Measurements from ENCODE around the gene UBALD2. TPM values are rescaled to one million over a fixed set of nuclear protein-coding genes. Genes with fewer than 3 reads are reported as not detected.
"Not testable (repeated sequence)": the region's sequence is repeated elsewhere in the genome, so short reads cannot be mapped to it uniquely, and the experiment has no call there.

UBALD2 gene
- total RNA-seq, result 10 to 100 TPM in 3 of 4 donors, 1 to 10 TPM in 1; 9.1 to 16.2 (median 12.4) TPM

GRCh38 chr17:76264755-76265623 lies at the start of gene UBALD2:
Gene UBALD2 (plus strand): TSS chr17:76265348. CDS start chr17:76265506, 158 bp downstream.
- WGBS, result 0% methylated on average over 22 of the region's 94 CpGs
- peak within 1 kb of the TSS; percentile 91 to 96 (median 94) for H3K27ac ChIP-seq (replicated peaks in 1 of 4)
- peaks cover 0 to 12% (median 10%) of the 10 kb centered on the region in 4 donors for H3K36me3 ChIP-seq
- peaks cover 50 to 64% (median 58%) of the 10 kb centered on the region in 4 donors for H3K4me1 ChIP-seq
- intact Hi-C loops (cut with DNase I), result no loop called here
- no peaks in the 10 kb centered on the region for H3K27me3 ChIP-seq
- H3K4me3 ChIP-seq, result peak within 1 kb of the TSS; percentile 98 to 100 (median 100)
- DNase-seq (ENCODE audit: extremely low spot score), result peak; percentile 100
- H3K9me3 ChIP-seq, result no peaks in the 10 kb centered on the region
- peak; percentile 79 for TF ChIP-seq POLR2A (IDR thresholded peaks at IDR 0.05; ENCODE audit: low read depth)
- TF ChIP-seq, protein P1, sequence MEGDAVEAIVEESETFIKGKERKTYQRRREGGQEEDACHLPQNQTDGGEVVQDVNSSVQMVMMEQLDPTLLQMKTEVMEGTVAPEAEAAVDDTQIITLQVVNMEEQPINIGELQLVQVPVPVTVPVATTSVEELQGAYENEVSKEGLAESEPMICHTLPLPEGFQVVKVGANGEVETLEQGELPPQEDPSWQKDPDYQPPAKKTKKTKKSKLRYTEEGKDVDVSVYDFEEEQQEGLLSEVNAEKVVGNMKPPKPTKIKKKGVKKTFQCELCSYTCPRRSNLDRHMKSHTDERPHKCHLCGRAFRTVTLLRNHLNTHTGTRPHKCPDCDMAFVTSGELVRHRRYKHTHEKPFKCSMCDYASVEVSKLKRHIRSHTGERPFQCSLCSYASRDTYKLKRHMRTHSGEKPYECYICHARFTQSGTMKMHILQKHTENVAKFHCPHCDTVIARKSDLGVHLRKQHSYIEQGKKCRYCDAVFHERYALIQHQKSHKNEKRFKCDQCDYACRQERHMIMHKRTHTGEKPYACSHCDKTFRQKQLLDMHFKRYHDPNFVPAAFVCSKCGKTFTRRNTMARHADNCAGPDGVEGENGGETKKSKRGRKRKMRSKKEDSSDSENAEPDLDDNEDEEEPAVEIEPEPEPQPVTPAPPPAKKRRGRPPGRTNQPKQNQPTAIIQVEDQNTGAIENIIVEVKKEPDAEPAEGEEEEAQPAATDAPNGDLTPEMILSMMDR (IDR thresholded peaks at IDR 0.05), result peak in 1 of 3 experiments; percentile 42
- peak; percentile 90 to 93 for TF ChIP-seq POLR2AphosphoS5 (IDR thresholded peaks at IDR 0.05)
- no peak for TF ChIP-seq EP300 (IDR thresholded peaks at IDR 0.05)

GRCh38 chr17:76217081-76217480 lies 48.1 kb upstream of the UBALD2 start:
- H3K36me3 ChIP-seq, result no peaks in the 10 kb centered on the region
- intact Hi-C loops (cut with DNase I), result no loop called here
- DNase-seq (ENCODE audit: extremely low spot score), result peak; percentile 70
- no peaks in the 10 kb centered on the region for H3K4me1 ChIP-seq
- peaks cover 0 to 16% (median 0%) of the 10 kb centered on the region in 4 donors for H3K27me3 ChIP-seq
- H3K9me3 ChIP-seq, result no peaks in the 10 kb centered on the region
- H3K4me3 ChIP-seq, result no peak overlapping the region
- WGBS, result 89% methylated on average over 3 of the region's 3 CpGs
- TF ChIP-seq POLR2AphosphoS5 (IDR thresholded peaks at IDR 0.05) (no peak), EP300 (IDR thresholded peaks at IDR 0.05) (no peak), POLR2A (IDR thresholded peaks at IDR 0.05; ENCODE audit: low read depth) (no peak)
- TF ChIP-seq, protein P1 (IDR thresholded peaks at IDR 0.05), result no peak
- no peak overlapping the region for H3K27ac ChIP-seq (replicated peaks in 1 of 4)

- no peaks in the 10 kb centered on the region for H3K9me3 ChIP-seq
- H3K27ac ChIP-seq (replicated peaks in 1 of 4), result no peak overlapping the region
- H3K4me1 ChIP-seq, result no peaks in the 10 kb centered on the region
- TF ChIP-seq EP300 (IDR thresholded peaks at IDR 0.05), result no peak
- TF ChIP-seq POLR2AphosphoS5 (IDR thresholded peaks at IDR 0.05), result no peak
- TF ChIP-seq, protein P1 (IDR thresholded peaks at IDR 0.05), result no peak
- TF ChIP-seq POLR2A (IDR thresholded peaks at IDR 0.05; ENCODE audit: low read depth), result no peak
- WGBS, result 94% methylated on average over 7 of the region's 7 CpGs
- no peaks in the 10 kb centered on the region for H3K36me3 ChIP-seq
- intact Hi-C loops (cut with DNase I), result no loop called here
- no peaks in the 10 kb centered on the region for H3K27me3 ChIP-seq
- no peak overlapping the region for H3K4me3 ChIP-seq
- peak; percentile 42 for DNase-seq (ENCODE audit: extremely low spot score)
Measured at GRCh38 chr17:76219670-76220383, 45.3 kb upstream of the UBALD2 start.

DNA sequence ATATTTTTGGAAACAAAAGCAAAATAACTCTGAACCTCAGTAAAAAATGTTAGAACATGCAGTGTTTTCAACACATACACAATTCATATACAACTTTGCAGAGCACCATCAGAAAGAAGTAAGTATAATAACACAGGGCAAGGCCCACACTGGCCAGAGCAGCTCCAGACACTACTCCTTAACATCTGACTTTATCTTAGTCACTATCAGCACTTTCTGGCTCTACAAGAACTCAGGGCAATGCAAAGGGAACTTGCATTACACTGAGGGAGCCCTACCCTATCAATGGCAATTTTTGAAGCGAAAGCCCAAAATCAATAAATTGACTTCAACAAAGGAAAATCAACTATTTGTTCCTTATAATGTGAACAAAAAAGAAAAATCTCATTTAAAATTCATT lies 41.3 kb upstream of the UBALD2 start:
- H3K27me3 ChIP-seq, result no peaks in the 10 kb centered on the region
- DNase-seq (ENCODE audit: extremely low spot score), result peak; percentile 31
- no peak overlapping the region for H3K27ac ChIP-seq (replicated peaks in 1 of 4)
- H3K4me3 ChIP-seq, result no peak overlapping the region
- TF ChIP-seq POLR2AphosphoS5 (IDR thresholded peaks at IDR 0.05) (no peak), POLR2A (IDR thresholded peaks at IDR 0.05; ENCODE audit: low read depth) (no peak), EP300 (IDR thresholded peaks at IDR 0.05) (no peak)
- TF ChIP-seq, protein P1 (IDR thresholded peaks at IDR 0.05), result no peak
- H3K9me3 ChIP-seq, result no peaks in the 10 kb centered on the region
- no peaks in the 10 kb centered on the region for H3K36me3 ChIP-seq
- intact Hi-C loops (cut with DNase I), result no loop called here
- H3K4me1 ChIP-seq, result no peaks in the 10 kb centered on the region
- 98% methylated on average over 1 of the region's 1 CpG for WGBS

- H3K27ac ChIP-seq (replicated peaks in 1 of 4); H3K4me3 ChIP-seq; H3K36me3 ChIP-seq; H3K27me3 ChIP-seq; H3K9me3 ChIP-seq; H3K4me1 ChIP-seq; intact Hi-C loops (cut with DNase I): not testable (repeated sequence)
- 80% methylated on average over 7 of the region's 7 CpGs for WGBS
- DNase-seq (ENCODE audit: extremely low spot score), result peak; percentile 45
Measured at GRCh38 chr17:76225373-76226086, 39.6 kb upstream of the UBALD2 start.

DNA sequence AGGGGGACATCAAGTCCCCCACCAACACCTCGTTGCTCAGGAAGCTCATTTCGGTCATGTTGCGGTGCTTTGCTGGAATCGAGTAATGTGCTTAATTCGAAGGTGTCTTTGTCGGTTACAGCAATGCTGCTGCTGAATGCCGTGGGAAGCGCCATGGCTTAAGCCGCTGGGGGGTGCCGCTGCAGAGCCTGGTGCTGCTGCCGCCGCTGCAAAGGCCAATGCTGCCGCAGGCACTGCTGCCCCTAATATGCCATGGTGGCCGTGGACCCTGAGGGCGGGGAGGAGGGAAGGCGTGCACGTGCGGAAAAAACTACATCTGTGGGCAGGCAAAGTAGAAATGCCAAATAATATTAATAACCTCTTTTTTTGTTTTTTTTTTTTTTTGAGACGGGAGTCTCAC lies 38.4 kb upstream of the UBALD2 start:
- H3K36me3 ChIP-seq; H3K4me1 ChIP-seq; H3K4me3 ChIP-seq; intact Hi-C loops (cut with DNase I); H3K9me3 ChIP-seq; H3K27ac ChIP-seq (replicated peaks in 1 of 4); H3K27me3 ChIP-seq: not testable (repeated sequence)
- DNase-seq (ENCODE audit: extremely low spot score), result peak; percentile 24
- 89% methylated on average over 19 of the region's 19 CpGs for WGBS
